GM23248 (cell line): Measurements from ENCODE around the gene TRIM64C. TPM values are rescaled to one million over a fixed set of nuclear protein-coding genes. Genes with fewer than 3 reads are reported as not detected.

ENCODE experiments used
- polyA plus RNA-seq: library from polyadenylated mRNA; unstranded; fragments of >200 nt; fragmentation: Nextera tagmentation; extraction: Ambion mirVana; gene quantifications from 2 replicates; pipeline ENCODE4 v1.2.1, GENCODE V29; 2016
- small RNA-seq: library from RNA; depleted of rRNA; stranded (forward); fragments of <200 nt; gene quantifications from one replicate; pipeline ENCODE3, GENCODE V24; 2014; ENCODE audit warnings: low read depth, low replicate concordance
- total RNA-seq: library from RNA; depleted of rRNA; stranded (reverse); fragments of >200 nt; shearing (Covaris generic); gene quantifications from 2 replicates; pipeline ENCODE4 v1.2.3, GENCODE V29; 2014; rRNA removed

The TRIM64C gene
- total and polyA plus RNA-seq, 2 experiments from 2014 or later = not detected

Small RNAs within 50 kb of the gene (small RNA-seq; reads per million reads assigned to genes)
- gene AC084851.1 = not detected

Other genes with a start within 250 kb of the TRIM64C start
- gene TRIM51G, start 75.2 kb downstream of the TRIM64C start, total RNA-seq = not detected in 2 replicates
- gene TRIM51G, start 75.2 kb downstream of the TRIM64C start, polyA plus RNA-seq = not detected in 2 replicates
- gene TRIM49B, start 30.3 kb downstream of the TRIM64C start, total RNA-seq = not detected in 2 replicates
- gene TRIM49B, start 30.3 kb downstream of the TRIM64C start, polyA plus RNA-seq = not detected in 2 replicates
- gene FOLH1, start 149.5 kb upstream of the TRIM64C start, total RNA-seq = not detected in 2 replicates
- gene FOLH1, start 149.5 kb upstream of the TRIM64C start, polyA plus RNA-seq = not detected in 2 replicates